Chondrocyte (in vitro differentiated cells): Measurements from ENCODE around the gene SPG11. TPM values are rescaled to one million over a fixed set of nuclear protein-coding genes. Genes with fewer than 3 reads are reported as not detected.

Source experiments
- DNase-seq: peaks from one replicate; pipeline ENCODE4 v3.0.0; 2021; ENCODE audit warnings: mixed read lengths, low spot score
- H3K27ac Mint-ChIP-seq: one replicate; pipeline ENCODE4 v1.8.0; 2021; ENCODE audit warnings: mild to moderate bottlenecking, moderate library complexity, mixed read lengths; ENCODE audit not compliant: unreplicated experiment
- H3K27me3 Mint-ChIP-seq: 2 replicates; pipeline ENCODE4 v1.8.0; 2021; ENCODE audit warnings: low read depth, mixed read lengths
- H3K36me3 Mint-ChIP-seq: 2 replicates; pipeline ENCODE4 v1.8.0; 2021; ENCODE audit warnings: low read depth, mixed read lengths
- H3K4me1 Mint-ChIP-seq: 2 replicates; pipeline ENCODE4 v1.8.0; 2021; ENCODE audit warnings: low read depth, mild to moderate bottlenecking, mixed read lengths
- H3K4me3 Mint-ChIP-seq: one replicate; pipeline ENCODE4 v1.8.0; 2021; ENCODE audit warnings: mild to moderate bottlenecking, moderate library complexity, mixed read lengths; ENCODE audit not compliant: unreplicated experiment
- H3K9me3 Mint-ChIP-seq: 2 replicates; pipeline ENCODE4 v1.8.0; 2021; ENCODE audit warnings: low read depth, mixed read lengths
- total RNA-seq: library from RNA; stranded (reverse); gene quantifications from 3 replicates; pipeline ENCODE4 v1.2.1, GENCODE V29; 2021
- TF ChIP-seq, protein P1 (sequence below): fragments of 200-600 bp; sonication (generic); IDR thresholded peaks from 2 replicates; pipeline ENCODE4 v1.5.0; 2021; ENCODE audit warnings: antibody characterized with exemption, mild to moderate bottlenecking, moderate library complexity

The SPG11 gene
- total RNA-seq, 1 donor from 2014 or later = 45.4 TPM

DNA sequence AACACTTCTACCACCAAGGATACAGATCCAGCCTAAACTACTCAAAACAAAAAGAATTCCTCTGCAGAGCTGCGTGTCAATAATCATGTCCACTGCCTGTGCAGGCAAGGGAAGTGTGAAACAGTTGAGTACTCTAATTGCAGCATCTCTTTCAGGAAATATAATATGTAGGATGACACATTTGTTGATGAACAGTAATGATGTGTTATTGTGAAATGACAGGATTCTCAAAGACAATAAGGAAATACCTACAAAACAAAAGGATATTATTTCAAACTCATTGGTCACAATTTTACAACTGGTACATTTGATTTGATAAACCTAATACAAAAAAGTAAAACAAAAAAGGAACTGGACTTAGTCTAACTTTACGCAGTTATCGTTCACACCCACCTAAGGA is 4.4 kb downstream of the SPG11 start:
- H3K9me3 Mint-ChIP-seq = no peaks in the 10 kb centered on the region
- H3K27me3 Mint-ChIP-seq = no peaks in the 10 kb centered on the region

DNA sequence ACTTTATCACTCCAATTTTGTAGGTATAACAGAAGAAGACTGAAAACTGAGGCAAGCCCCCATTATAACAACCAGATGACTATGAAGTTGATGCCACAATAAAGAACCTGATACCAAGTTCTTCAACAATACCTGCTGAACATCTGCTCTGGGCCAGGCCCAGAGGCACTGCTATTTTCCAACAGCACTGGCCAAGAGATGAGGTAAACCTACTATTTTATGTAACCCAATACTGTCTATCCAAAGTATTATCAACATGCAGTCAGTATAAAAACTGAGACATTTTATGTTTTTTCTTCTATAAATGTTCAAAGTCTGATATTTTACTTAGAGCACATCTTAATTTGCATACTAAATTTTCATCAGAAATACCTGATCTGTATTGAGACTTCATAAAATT is 6.1 kb downstream of the SPG11 start:
- no peak for DNase-seq
- Mint-ChIP-seq H3K4me1 (peaks cover 8% of the 10 kb centered on the region), H3K4me3 (no peak overlapping the region), H3K27ac (no peak overlapping the region), H3K27me3 (no peaks in the 10 kb centered on the region), H3K36me3 (peaks cover 17% of the 10 kb centered on the region), H3K9me3 (no peaks in the 10 kb centered on the region)
- TF ChIP-seq, protein P1, sequence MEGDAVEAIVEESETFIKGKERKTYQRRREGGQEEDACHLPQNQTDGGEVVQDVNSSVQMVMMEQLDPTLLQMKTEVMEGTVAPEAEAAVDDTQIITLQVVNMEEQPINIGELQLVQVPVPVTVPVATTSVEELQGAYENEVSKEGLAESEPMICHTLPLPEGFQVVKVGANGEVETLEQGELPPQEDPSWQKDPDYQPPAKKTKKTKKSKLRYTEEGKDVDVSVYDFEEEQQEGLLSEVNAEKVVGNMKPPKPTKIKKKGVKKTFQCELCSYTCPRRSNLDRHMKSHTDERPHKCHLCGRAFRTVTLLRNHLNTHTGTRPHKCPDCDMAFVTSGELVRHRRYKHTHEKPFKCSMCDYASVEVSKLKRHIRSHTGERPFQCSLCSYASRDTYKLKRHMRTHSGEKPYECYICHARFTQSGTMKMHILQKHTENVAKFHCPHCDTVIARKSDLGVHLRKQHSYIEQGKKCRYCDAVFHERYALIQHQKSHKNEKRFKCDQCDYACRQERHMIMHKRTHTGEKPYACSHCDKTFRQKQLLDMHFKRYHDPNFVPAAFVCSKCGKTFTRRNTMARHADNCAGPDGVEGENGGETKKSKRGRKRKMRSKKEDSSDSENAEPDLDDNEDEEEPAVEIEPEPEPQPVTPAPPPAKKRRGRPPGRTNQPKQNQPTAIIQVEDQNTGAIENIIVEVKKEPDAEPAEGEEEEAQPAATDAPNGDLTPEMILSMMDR = no peak

More for the DNA sequence above, 4.4 kb downstream of the SPG11 start:
- no peak overlapping the region for H3K27ac Mint-ChIP-seq
- TF ChIP-seq, protein P1 = no peak
- H3K4me3 Mint-ChIP-seq = no peak overlapping the region
- H3K4me1 Mint-ChIP-seq = peaks cover 19% of the 10 kb centered on the region
- H3K36me3 Mint-ChIP-seq = peaks cover 14% of the 10 kb centered on the region
- DNase-seq = no peak

DNA sequence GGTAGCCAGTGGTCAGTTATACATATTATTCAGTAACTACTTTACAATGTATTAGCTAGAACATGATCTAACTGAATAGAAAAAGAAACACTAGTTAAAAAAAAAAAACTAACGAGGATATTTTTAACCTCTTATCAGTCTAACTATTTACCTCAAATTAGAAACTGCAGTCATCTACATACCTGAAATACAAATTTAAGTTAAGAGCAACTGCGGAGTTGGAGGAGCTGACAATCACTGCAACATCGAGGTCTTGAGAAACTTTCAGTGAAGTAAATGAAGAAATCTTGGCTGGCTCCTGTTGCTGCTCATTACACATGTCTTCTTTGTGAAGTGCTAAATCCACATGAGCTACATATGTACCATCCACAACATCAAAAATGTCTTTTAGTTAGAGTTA is 6.5 kb downstream of the SPG11 start:
- no peak overlapping the region for H3K27ac Mint-ChIP-seq
- no peak overlapping the region for H3K4me3 Mint-ChIP-seq
- TF ChIP-seq, protein P1 = no peak
- H3K27me3 Mint-ChIP-seq = no peaks in the 10 kb centered on the region
- H3K9me3 Mint-ChIP-seq = no peaks in the 10 kb centered on the region
- no peak for DNase-seq
- H3K36me3 Mint-ChIP-seq = peaks cover 19% of the 10 kb centered on the region
- H3K4me1 Mint-ChIP-seq = peaks cover 7% of the 10 kb centered on the region

DNA sequence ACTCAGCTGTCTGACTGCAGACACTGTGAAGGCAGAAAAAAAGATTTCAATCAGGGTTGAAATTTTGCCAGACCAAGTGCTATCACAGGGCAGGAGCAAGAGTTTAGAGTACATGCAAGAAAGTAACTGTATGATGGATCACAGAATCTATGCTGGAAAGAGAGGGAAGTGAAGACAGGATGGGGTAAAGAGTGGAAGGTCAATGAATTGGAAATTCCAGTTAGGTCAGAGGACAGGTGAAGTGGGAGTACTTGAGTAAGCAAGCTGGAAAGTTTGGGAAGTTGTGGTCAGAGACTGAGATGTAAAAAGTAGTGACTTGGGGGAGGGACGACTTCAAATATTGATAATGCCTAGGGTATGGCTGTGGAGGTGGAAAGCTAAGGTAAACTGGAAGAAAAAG is 7.2 kb downstream of the SPG11 start:
- DNase-seq = no peak
- Mint-ChIP-seq H3K27ac (no peak overlapping the region), H3K9me3 (no peaks in the 10 kb centered on the region), H3K4me1 (peaks cover 3% of the 10 kb centered on the region), H3K36me3 (peaks cover 24% of the 10 kb centered on the region), H3K27me3 (no peaks in the 10 kb centered on the region), H3K4me3 (no peak overlapping the region)
- TF ChIP-seq, protein P1 = no peak

DNA sequence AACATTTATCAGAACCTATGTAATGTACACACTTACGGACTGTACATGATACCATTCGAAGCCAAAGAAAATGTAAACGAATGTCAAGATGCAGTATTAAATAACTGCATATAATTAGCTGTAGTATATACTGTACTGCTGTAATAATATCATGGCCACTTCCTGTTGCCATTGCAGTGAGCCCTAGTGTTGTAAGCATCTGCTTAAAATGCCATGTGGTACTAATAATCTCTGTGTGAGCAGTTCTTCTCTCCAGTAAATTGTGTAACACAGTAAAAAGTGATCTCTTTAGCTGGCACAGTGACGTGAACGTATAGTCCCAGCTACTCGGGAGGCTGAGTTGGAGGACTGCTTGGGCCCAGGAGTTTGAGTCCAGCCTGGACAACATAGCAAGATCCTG is 8.6 kb downstream of the SPG11 start:
- no peaks in the 10 kb centered on the region for H3K9me3 Mint-ChIP-seq
- H3K4me3 Mint-ChIP-seq = no peak overlapping the region
- no peaks in the 10 kb centered on the region for H3K4me1 Mint-ChIP-seq
- no peak overlapping the region for H3K27ac Mint-ChIP-seq
- no peaks in the 10 kb centered on the region for H3K27me3 Mint-ChIP-seq
- DNase-seq = no peak
- H3K36me3 Mint-ChIP-seq = peaks cover 28% of the 10 kb centered on the region
- TF ChIP-seq, protein P1 = no peak
